Colonic mucosa (tissue), 4 donors: Measurements from ENCODE around the gene PARVA. TPM values are rescaled to one million over a fixed set of nuclear protein-coding genes. Genes with fewer than 3 reads are reported as not detected.

ENCODE experiments used
- DNase-seq: peaks from one replicate; pipeline ENCODE4 v3.0.0-alpha.2; 2020
- H3K27ac ChIP-seq: fragments of 200-600 bp; one replicate; pipeline ENCODE4 v1.8.0; 2021
- H3K27me3 ChIP-seq: fragments of 200-600 bp; one replicate; pipeline ENCODE4 v1.8.0; 2021
- H3K36me3 ChIP-seq: fragments of 200-600 bp; one replicate; pipeline ENCODE4 v1.8.0; 2021
- H3K4me1 ChIP-seq: fragments of 200-600 bp; one replicate; pipeline ENCODE4 v1.8.0; 2021; ENCODE audit warnings: mild to moderate bottlenecking
- H3K4me3 ChIP-seq: fragments of 200-600 bp; one replicate; pipeline ENCODE4 v1.8.0; 2021
- H3K9ac ChIP-seq, 2 donors: one replicate each; pipeline ENCODE4 v1.7.0; 2013; ENCODE audit warnings: control low read depth in 2 of 2, low read depth in 2 of 2, low read length in 2 of 2
- H3K9me3 ChIP-seq: fragments of 200-600 bp; one replicate; pipeline ENCODE4 v1.8.0; 2021
- intact Hi-C: fragments of 100-400 bp; cut with DNase I; formaldehyde crosslinking; loops from one replicate; pipeline ENCODE4 v1.14.1; 2022
- total RNA-seq, 2 donors: library from RNA; stranded (reverse); fragmentation: NEBNext Ultra II Directional in 1 of 2; extraction: Animal tissue kit (Norgen Biotek cat#: 25700) in 1 of 2; gene quantifications; one replicate each; pipeline ENCODE4 v1.2.1, GENCODE V29; 2021
- TF ChIP-seq, protein P1 (sequence below): fragments of 200-600 bp; IDR thresholded peaks from one replicate; pipeline ENCODE4 v1.8.0; 2022; ENCODE audit warnings: antibody characterized with exemption, mild to moderate bottlenecking
- donor health status: healthy.
- donor health status: DM: no; HTN: no; CAD: no.
- donor health status: DM: no; HTN: no; CAD: no.

Gene PARVA
- total RNA-seq, 2 donors from 2014 or later = 61.8 to 78.5 TPM

DNA sequence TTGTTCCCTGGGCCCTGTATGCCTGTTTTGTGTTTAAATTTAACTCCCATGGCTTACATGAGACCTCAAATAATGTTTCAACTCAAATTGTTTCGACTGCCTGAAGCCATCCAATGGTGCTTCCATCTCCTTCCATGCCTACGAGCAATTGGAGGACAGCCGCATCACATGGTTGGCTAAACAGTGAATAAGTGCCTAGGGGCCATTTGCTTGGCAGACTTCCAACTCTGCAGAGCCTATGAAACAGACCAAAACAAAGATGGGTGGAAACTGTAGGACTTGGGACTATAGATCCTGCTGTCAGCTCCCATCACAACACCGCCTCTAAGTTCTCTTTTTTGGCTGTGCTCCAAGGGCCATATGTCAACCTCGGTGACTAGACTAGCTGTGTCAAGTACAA lies 84.1 kb downstream of the PARVA start:
- Histone ChIP-seq H3K36me3 (no peaks in the 10 kb centered on the region), H3K4me1 (no peaks in the 10 kb centered on the region), H3K27me3 (no peaks in the 10 kb centered on the region), H3K4me3 (no peak overlapping the region), H3K9me3 (no peaks in the 10 kb centered on the region), H3K9ac (no peak overlapping the region), H3K27ac (no peak overlapping the region)
- TF ChIP-seq, protein P1, sequence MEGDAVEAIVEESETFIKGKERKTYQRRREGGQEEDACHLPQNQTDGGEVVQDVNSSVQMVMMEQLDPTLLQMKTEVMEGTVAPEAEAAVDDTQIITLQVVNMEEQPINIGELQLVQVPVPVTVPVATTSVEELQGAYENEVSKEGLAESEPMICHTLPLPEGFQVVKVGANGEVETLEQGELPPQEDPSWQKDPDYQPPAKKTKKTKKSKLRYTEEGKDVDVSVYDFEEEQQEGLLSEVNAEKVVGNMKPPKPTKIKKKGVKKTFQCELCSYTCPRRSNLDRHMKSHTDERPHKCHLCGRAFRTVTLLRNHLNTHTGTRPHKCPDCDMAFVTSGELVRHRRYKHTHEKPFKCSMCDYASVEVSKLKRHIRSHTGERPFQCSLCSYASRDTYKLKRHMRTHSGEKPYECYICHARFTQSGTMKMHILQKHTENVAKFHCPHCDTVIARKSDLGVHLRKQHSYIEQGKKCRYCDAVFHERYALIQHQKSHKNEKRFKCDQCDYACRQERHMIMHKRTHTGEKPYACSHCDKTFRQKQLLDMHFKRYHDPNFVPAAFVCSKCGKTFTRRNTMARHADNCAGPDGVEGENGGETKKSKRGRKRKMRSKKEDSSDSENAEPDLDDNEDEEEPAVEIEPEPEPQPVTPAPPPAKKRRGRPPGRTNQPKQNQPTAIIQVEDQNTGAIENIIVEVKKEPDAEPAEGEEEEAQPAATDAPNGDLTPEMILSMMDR = no peak
- intact Hi-C loops = no loop called here
- no peak for DNase-seq

DNA sequence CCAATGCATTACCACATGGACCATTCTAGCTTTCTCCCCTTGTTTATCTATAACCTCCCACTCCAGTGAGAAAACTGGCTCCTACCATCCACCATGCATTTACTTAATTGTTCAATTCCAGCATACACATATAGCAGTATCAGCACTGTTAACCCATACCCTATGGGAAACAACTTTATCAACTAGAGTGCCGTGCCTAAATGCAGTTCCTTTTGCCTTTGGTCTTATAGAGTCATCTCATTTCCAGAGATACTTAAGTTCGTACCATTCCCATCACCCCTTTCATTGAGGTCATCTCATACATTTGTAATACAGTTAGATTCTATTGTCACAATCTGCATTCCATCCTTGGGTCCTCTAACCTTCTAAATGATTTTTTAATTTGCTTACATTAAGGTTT lies 86.9 kb downstream of the PARVA start:
- DNase-seq = no peak
- Histone ChIP-seq H3K27ac (no peak overlapping the region), H3K9me3 (no peaks in the 10 kb centered on the region), H3K4me1 (no peaks in the 10 kb centered on the region), H3K27me3 (no peaks in the 10 kb centered on the region), H3K4me3 (no peak overlapping the region), H3K9ac (no peak overlapping the region), H3K36me3 (no peaks in the 10 kb centered on the region)
- intact Hi-C loops = no loop called here
- TF ChIP-seq, protein P1 = no peak

DNA sequence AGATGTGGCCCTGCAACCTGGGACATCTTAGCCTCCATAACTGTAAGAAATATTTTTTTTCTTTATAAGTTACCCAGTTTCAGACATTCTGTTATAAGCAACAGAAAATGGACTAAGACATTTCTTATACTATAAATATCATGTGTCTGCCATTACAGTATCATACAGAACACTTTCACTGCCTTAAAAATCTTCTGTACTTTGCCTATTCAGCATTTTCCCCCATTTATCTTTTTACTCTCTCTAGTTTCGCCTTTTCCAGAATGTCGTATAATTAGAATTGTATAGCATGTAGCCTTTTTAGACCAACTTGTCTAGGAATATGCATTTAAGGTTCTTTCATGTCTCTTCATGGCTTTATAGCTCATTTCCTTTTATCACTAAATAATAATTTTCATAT lies 88.0 kb downstream of the PARVA start:
- no peak for DNase-seq
- TF ChIP-seq, protein P1 = no peak
- Histone ChIP-seq H3K9ac (no peak overlapping the region), H3K4me1 (no peaks in the 10 kb centered on the region), H3K4me3 (no peak overlapping the region), H3K27me3 (no peaks in the 10 kb centered on the region), H3K9me3 (no peaks in the 10 kb centered on the region), H3K36me3 (no peaks in the 10 kb centered on the region), H3K27ac (no peak overlapping the region)
- intact Hi-C loops = no loop called here

DNA sequence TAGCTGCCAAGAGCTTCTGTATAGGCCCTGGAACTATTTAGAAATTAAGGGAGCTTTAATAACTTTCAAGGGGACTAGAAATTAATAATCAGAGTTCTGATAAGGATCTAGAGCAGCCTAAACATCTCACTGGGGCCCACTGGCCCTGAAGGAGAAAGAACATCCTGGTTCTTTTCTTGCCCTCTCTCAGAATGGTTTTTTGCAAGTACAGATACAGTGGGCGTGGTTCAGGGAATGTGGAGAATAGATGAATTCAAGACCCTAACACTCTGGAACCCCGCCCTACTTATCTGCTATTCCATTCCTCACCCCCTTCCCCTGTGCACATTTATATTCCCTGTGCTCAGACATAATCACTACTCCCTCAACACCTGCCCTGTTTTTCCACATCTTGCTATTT lies 90.2 kb downstream of the PARVA start:
- Histone ChIP-seq H3K4me3 (no peak overlapping the region), H3K36me3 (no peaks in the 10 kb centered on the region), H3K9me3 (no peaks in the 10 kb centered on the region), H3K9ac (no peak overlapping the region), H3K4me1 (no peaks in the 10 kb centered on the region), H3K27ac (no peak overlapping the region), H3K27me3 (no peaks in the 10 kb centered on the region)
- TF ChIP-seq, protein P1 = no peak
- DNase-seq = no peak
- intact Hi-C loops = no loop called here

DNA sequence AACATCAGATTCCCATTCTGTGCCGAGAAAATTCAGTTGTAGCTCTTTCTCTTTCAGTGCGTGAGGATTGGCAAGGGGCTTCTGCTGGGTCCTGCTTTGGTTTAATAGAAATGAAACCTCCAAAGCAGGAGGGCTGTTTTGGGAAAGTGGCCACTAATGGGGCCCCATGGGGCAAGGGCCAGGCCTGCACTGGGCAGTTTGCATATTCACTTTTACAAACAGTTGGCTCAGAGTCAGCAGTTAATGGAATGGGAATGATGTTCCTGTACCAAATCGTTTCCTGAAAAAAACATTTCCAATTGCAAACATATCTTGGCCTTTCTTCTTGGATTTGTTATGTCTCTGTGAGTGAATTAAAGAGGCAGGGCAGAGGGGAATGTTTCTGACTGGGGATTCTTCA lies 92.1 kb downstream of the PARVA start:
- Histone ChIP-seq H3K36me3 (no peaks in the 10 kb centered on the region), H3K27ac (no peak overlapping the region), H3K4me3 (no peak overlapping the region)

More for the DNA sequence above, 92.1 kb downstream of the PARVA start:
- Histone ChIP-seq H3K27me3 (no peaks in the 10 kb centered on the region), H3K9me3 (no peaks in the 10 kb centered on the region), H3K4me1 (no peaks in the 10 kb centered on the region), H3K9ac (no peak overlapping the region)
- intact Hi-C loops = no loop called here
- DNase-seq = no peak
- TF ChIP-seq, protein P1 = no peak
